Natural killer cell (primary cell): Measurements from ENCODE around the gene GMPR2. TPM values are rescaled to one million over a fixed set of nuclear protein-coding genes. Genes with fewer than 3 reads are reported as not detected.

Source experiments
- ATAC-seq, 3 donors: fragments of 150-1000 bp in 2 of 3; fragments of 200-7000 bp in 1 of 3; cut with Tn5 transposase; 1 replicate in 1 of 3; 2 replicates in 2 of 3; pipeline ENCODE4 v1.10.0; 2021; ENCODE audit warnings: mild to moderate bottlenecking in 2 of 3, moderate library complexity in 2 of 3
- DNase-seq, 2 donors: peaks; one replicate each; pipeline versions ENCODE4 v3.0.0 to v3.0.0-alpha.2; 2013 to 2021; ENCODE audit warnings: mixed read lengths in 1 of 2
- H3K27ac ChIP-seq: one replicate; pipeline ENCODE4 v1.5.1; 2013; ENCODE audit warnings: mild to moderate bottlenecking, low read length
- H3K27me3 ChIP-seq: one replicate; pipeline ENCODE4 v1.6.1; 2013; ENCODE audit warnings: low read length; ENCODE audit not compliant: control insufficient read depth, insufficient read depth
- H3K36me3 ChIP-seq: one replicate; pipeline ENCODE4 v1.6.1; 2013; ENCODE audit warnings: low read length; ENCODE audit not compliant: control insufficient read depth, insufficient read depth
- H3K4me1 ChIP-seq: one replicate; pipeline ENCODE4 v1.6.1; 2013; ENCODE audit warnings: low read length; ENCODE audit not compliant: control insufficient read depth, insufficient read depth
- H3K4me3 ChIP-seq: one replicate; pipeline ENCODE4 v1.5.1; 2013; ENCODE audit warnings: low read length
- H3K9me3 ChIP-seq: one replicate; pipeline ENCODE4 v1.6.1; 2013; ENCODE audit warnings: low read length; ENCODE audit not compliant: control insufficient read depth, insufficient read depth
- H3K27ac Mint-ChIP-seq, 2 donors: one replicate each; pipeline ENCODE4 v1.8.0; 2022; ENCODE audit warnings: mild to moderate bottlenecking in 2 of 2, mixed read lengths in 2 of 2, moderate library complexity in 1 of 2
- H3K27me3 Mint-ChIP-seq, 2 donors: one replicate each; pipeline ENCODE4 v1.8.0; 2022; ENCODE audit warnings: low read depth in 2 of 2, mixed read lengths in 2 of 2
- H3K36me3 Mint-ChIP-seq: one replicate; pipeline ENCODE4 v1.8.0; 2022; ENCODE audit warnings: mixed read lengths
- H3K4me1 Mint-ChIP-seq, 2 donors: one replicate each; pipeline ENCODE4 v1.8.0; 2022; ENCODE audit warnings: mixed read lengths in 2 of 2
- H3K4me3 Mint-ChIP-seq: one replicate; pipeline ENCODE4 v1.8.0; 2022; ENCODE audit warnings: mild to moderate bottlenecking, moderate library complexity, mixed read lengths
- H3K9me3 Mint-ChIP-seq, 2 donors: one replicate each; pipeline ENCODE4 v1.8.0; 2022; ENCODE audit warnings: mixed read lengths in 2 of 2
- CTCF ChIP-seq: fragments of 200-600 bp; IDR thresholded peaks from one replicate; pipeline ENCODE4 v1.8.0; 2022; ENCODE audit warnings: antibody characterized with exemption
- WGBS: methylation state at CpG from one replicate; pipeline ENCODE4 v1.1.7; 2013; ENCODE audit warnings: missing lambda C conversion rate; ENCODE audit not compliant: insufficient coverage; 5-methylcytosine and 5-hydroxymethylcytosine counted together
- intact Hi-C: fragments of 100-400 bp; cut with micrococcal nuclease; formaldehyde crosslinking; loops from one replicate; pipeline ENCODE4 v1.14.2; 2022
- total RNA-seq, 4 donors: library from RNA; stranded (reverse); fragments of 120-200 nt in 1 of 4; gene quantifications; one replicate each; pipeline versions ENCODE4 v1.2.3 to v1.2.4, GENCODE V29; 2013 to 2022

GMPR2 gene
- total RNA-seq, result 10 to 100 TPM; 46.5 to 63.3 (median 53.3) TPM
- 61.7 TPM for total RNA-seq (2013)

GRCh38 chr14:24232645-24233537 is at the start of gene GMPR2:
Gene GMPR2 (plus strand): TSS chr14:24232929. CDS start chr14:24233254, 325 bp downstream.
- no peaks in the 10 kb centered on the region for H3K27me3 ChIP-seq
- Mint-ChIP-seq H3K9me3 (no peaks in the 10 kb centered on the region), H3K4me1 (peaks cover 49 to 61% of the 10 kb centered on the region in 2 donors), H3K36me3 (peaks cover 18% of the 10 kb centered on the region), H3K4me3 (peak within 1 kb of the TSS; percentile 86), H3K27me3 (no peaks in the 10 kb centered on the region), H3K27ac (peak within 1 kb of the TSS; percentile 87 to 100)
- ATAC-seq (peak; percentile 21 to 41 (median 40)), DNase-seq (peak in 1 of 2 donors; percentile 53)
- no peaks in the 10 kb centered on the region for H3K9me3 ChIP-seq
- peaks cover 24% of the 10 kb centered on the region for H3K4me1 ChIP-seq
- H3K36me3 ChIP-seq, result peaks cover 33% of the 10 kb centered on the region
- H3K27ac ChIP-seq, result peak within 1 kb of the TSS; percentile 77
- TF ChIP-seq CTCF, result no peak
- H3K4me3 ChIP-seq, result peak within 1 kb of the TSS; percentile 71
- WGBS, result 6% methylated on average over 32 of the region's 38 CpGs
- intact Hi-C loops, result loop anchor here (1.0 to 5.0 kb wide), 4 partner anchors 9 to 39 kb away; partner anchors contain the start of genes MDP1, RABGGTA, TINF2 and TM9SF1

- H3K4me3 Mint-ChIP-seq, result no peak overlapping the region
- Histone ChIP-seq H3K27me3 (no peaks in the 10 kb centered on the region), H3K4me3 (no peak overlapping the region), H3K9me3 (no peaks in the 10 kb centered on the region), H3K36me3 (peaks cover 62% of the 10 kb centered on the region), H3K27ac (no peak overlapping the region), H3K4me1 (peaks cover 12% of the 10 kb centered on the region)
- H3K4me1 Mint-ChIP-seq, result peaks cover 12% of the 10 kb centered on the region in 2 donors
- no peak for DNase-seq
- 97% methylated on average over 15 of the region's 15 CpGs for WGBS
- ATAC-seq, result no peak
- H3K27me3 Mint-ChIP-seq, result no peaks in the 10 kb centered on the region
- H3K9me3 Mint-ChIP-seq, result no peaks in the 10 kb centered on the region
- intact Hi-C loops, result no loop called here
- TF ChIP-seq CTCF, result no peak
- H3K27ac Mint-ChIP-seq, result peak overlapping the region in 1 of 2 donors; percentile 47
- peaks cover 6% of the 10 kb centered on the region for H3K36me3 Mint-ChIP-seq
These were observed 49.7 kb upstream of the GMPR2 start for GRCh38 chr14:24183014-24183481.

DNA sequence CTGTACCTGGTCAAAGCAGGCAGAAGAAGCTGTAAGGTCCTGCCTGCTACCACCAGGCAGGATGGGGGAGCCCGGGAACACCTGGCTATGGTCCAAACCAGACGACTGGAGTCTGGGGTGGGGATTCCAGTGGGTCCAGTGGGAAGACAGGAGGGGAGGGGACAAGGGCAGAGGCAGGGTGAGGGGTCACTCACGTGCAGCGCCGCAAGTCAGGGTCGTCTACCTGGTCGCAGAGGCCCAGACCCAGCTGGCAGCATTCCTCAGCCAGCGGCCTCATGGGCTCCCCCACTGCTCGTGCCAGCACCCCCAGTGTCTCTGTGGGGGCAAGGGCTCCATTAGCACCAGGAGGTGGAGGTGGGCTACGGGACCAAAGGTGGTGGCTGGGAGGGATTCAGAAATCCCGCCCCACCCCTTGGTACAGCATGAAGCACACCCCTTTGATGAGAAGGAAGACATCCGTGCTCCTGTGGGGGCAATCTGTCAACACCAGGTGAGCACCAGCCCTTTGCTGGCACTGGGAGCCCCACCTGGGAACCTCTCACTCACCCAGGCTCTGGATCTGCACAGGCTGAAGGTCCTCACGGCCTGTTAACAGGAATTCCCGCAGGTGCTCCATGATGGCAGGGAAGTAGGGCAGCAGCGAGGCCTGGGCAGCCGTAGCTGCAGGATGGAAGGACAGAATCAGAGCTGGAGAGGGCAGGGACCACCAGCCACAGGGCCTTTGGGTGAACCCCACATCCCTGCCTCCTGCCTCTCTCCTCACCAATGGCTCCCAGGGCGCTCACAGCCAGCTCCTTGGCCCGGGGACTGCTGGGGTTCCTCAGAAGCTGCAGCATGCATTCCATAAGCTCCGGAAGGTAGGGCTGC is 48.4 kb upstream of the GMPR2 start:
- no peak overlapping the region for H3K27ac ChIP-seq
- H3K27ac Mint-ChIP-seq, result no peak overlapping the region
- no peaks in the 10 kb centered on the region for H3K27me3 ChIP-seq
- TF ChIP-seq CTCF, result no peak
- DNase-seq (no peak), ATAC-seq (no peak)
- no peak overlapping the region for H3K4me3 Mint-ChIP-seq
- WGBS, result 96% methylated on average over 19 of the region's 19 CpGs
- H3K36me3 ChIP-seq, result peaks cover 49% of the 10 kb centered on the region
- H3K9me3 ChIP-seq, result no peaks in the 10 kb centered on the region
- no peak overlapping the region for H3K4me3 ChIP-seq
- no peaks in the 10 kb centered on the region for H3K27me3 Mint-ChIP-seq
- H3K4me1 ChIP-seq, result peaks cover 23% of the 10 kb centered on the region
- no peaks in the 10 kb centered on the region for H3K9me3 Mint-ChIP-seq
- peaks cover 6% of the 10 kb centered on the region for H3K36me3 Mint-ChIP-seq
- intact Hi-C loops, result no loop called here
- peaks cover 19 to 25% of the 10 kb centered on the region in 2 donors for H3K4me1 Mint-ChIP-seq
